IMR-90 (cell line): ENCODE results near the gene RAB37. TPM values are rescaled to one million over a fixed set of nuclear protein-coding genes. Genes with fewer than 3 reads are reported as not detected.

Experiments
- ATAC-seq: fragments of 200-7000 bp; cut with Tn5 transposase; 2 replicates; pipeline ENCODE4 v1.9.1; 2020; ENCODE audit warnings: low read depth, mild to moderate bottlenecking, moderate library complexity
- BruUV-seq: library from RNA; stranded (reverse); fragments of 400-500 nt; replicated peaks from 2 replicates; lab custom pipeline; 2021; lab: Mats Ljungman, UMichigan
- CTCF ChIA-PET: fragments of 300-600 bp; formaldehyde crosslinking; extraction: SDS; loops from one replicate; lab custom pipeline; 2021; ENCODE audit warnings: antibody characterized with exemption; lab: Yijun Ruan, JAX
- POLR2A ChIA-PET: fragments of 300-600 bp; sonication (Branson Sonifier 250); formaldehyde crosslinking; loops from one replicate; lab custom pipeline; 2022; ENCODE audit warnings: antibody characterized with exemption; ENCODE audit not compliant: unreplicated experiment; lab: Charles Lee
- DNase-seq: peaks from one replicate; pipeline ENCODE4 v3.0.0; 2013
- H2AFZ ChIP-seq: replicated peaks from 2 replicates; pipeline ENCODE3; 2013; ENCODE audit warnings: low read length, mild to moderate bottlenecking; ENCODE audit not compliant: poor library complexity
- H2AK5ac ChIP-seq: 2 replicates; pipeline ENCODE4 v1.6.1; 2013; ENCODE audit warnings: low read depth, low read length, inconsistent platforms
- H2AK9ac ChIP-seq: replicated peaks from 2 replicates; pipeline ENCODE3; 2013; ENCODE audit warnings: mild to moderate bottlenecking, low read depth, low read length, moderate library complexity; ENCODE audit not compliant: poor library complexity
- H2BK120ac ChIP-seq: 2 replicates; pipeline ENCODE4 v1.6.1; 2013; ENCODE audit warnings: low read depth, low read length, inconsistent platforms
- H2BK15ac ChIP-seq: 3 replicates; pipeline ENCODE4 v1.6.1; 2013; ENCODE audit warnings: low read depth, low read length, inconsistent platforms
- H2BK20ac ChIP-seq: 2 replicates; pipeline ENCODE4 v1.6.1; 2013; ENCODE audit warnings: low read depth, mild to moderate bottlenecking, inconsistent platforms, low read length, moderate library complexity
- H2BK5ac ChIP-seq: 2 replicates; pipeline ENCODE4 v1.6.1; 2013; ENCODE audit warnings: mild to moderate bottlenecking, low read depth, low read length, inconsistent platforms; ENCODE audit not compliant: poor library complexity, severe bottlenecking
- H3K14ac ChIP-seq: replicated peaks from 2 replicates; pipeline ENCODE4 v1.6.1; 2013; ENCODE audit warnings: low read depth, low read length, inconsistent platforms
- H3K18ac ChIP-seq: 2 replicates; pipeline ENCODE4 v1.6.1; 2013; ENCODE audit warnings: low read depth, low read length, control low read depth
- H3K23ac ChIP-seq: 2 replicates; pipeline ENCODE4 v1.6.1; 2013; ENCODE audit warnings: low read depth, low read length, inconsistent platforms
- H3K27ac ChIP-seq: 2 replicates; pipeline ENCODE4 v1.5.1; 2013; ENCODE audit warnings: mild to moderate bottlenecking, control low read depth, low read length; ENCODE audit not compliant: insufficient read depth
- H3K27me3 ChIP-seq: 2 replicates; pipeline ENCODE4 v1.6.1; 2013; ENCODE audit warnings: low read length; ENCODE audit not compliant: control insufficient read depth, insufficient read depth
- H3K36me3 ChIP-seq: 2 replicates; pipeline ENCODE4 v1.6.1; 2013; ENCODE audit warnings: low read length, mixed read lengths; ENCODE audit not compliant: control insufficient read depth, insufficient read depth
- H3K4ac ChIP-seq: 2 replicates; pipeline ENCODE4 v1.6.1; 2013; ENCODE audit warnings: low read depth, low read length, inconsistent platforms
- H3K4me1 ChIP-seq: 2 replicates; pipeline ENCODE4 v1.6.1; 2013; ENCODE audit warnings: low read length, mixed read lengths; ENCODE audit not compliant: control insufficient read depth, insufficient read depth
- H3K4me2 ChIP-seq: 2 replicates; pipeline ENCODE4 v1.6.1; 2013; ENCODE audit warnings: low read depth, mild to moderate bottlenecking, control low read depth, low read length, moderate library complexity
- H3K4me3 ChIP-seq: 2 replicates; pipeline ENCODE4 v1.5.1; 2013; ENCODE audit warnings: low read depth, mild to moderate bottlenecking, control low read depth, low read length, moderate library complexity; ENCODE audit not compliant: insufficient read depth
- H3K56ac ChIP-seq: 2 replicates; pipeline ENCODE4 v1.6.1; 2013; ENCODE audit warnings: low read length, inconsistent platforms; ENCODE audit not compliant: insufficient read depth; ENCODE audit errors: extremely low read depth
- H3K79me1 ChIP-seq, 2 experiments: 2 replicates each; pipeline ENCODE4 v1.6.1; 2013; ENCODE audit warnings: low read length in 2 of 2, inconsistent platforms in 1 of 2, low read depth in 1 of 2
- H3K9ac ChIP-seq: 2 replicates; pipeline ENCODE4 v1.6.1; 2013; ENCODE audit warnings: low read depth, low read length, control low read depth
- H3K9me1 ChIP-seq: 2 replicates; pipeline ENCODE4 v1.6.1; 2013; ENCODE audit warnings: low read length, inconsistent platforms; ENCODE audit not compliant: insufficient read depth
- H3K9me3 ChIP-seq: 2 replicates; pipeline ENCODE4 v1.6.1; 2013; ENCODE audit warnings: low read length; ENCODE audit not compliant: control insufficient read depth, insufficient read depth
- H4K20me1 ChIP-seq: 2 replicates; pipeline ENCODE4 v1.6.1; 2013; ENCODE audit warnings: low read length, inconsistent platforms; ENCODE audit not compliant: insufficient read depth
- H4K5ac ChIP-seq: 2 replicates; pipeline ENCODE4 v1.6.1; 2013; ENCODE audit warnings: mild to moderate bottlenecking, low read depth, low read length, control low read depth
- H4K8ac ChIP-seq, 2 experiments: 2 replicates each; pipeline ENCODE4 v1.6.1; 2013; ENCODE audit warnings: low read depth in 2 of 2, low read length in 2 of 2, control low read depth in 1 of 2, inconsistent platforms in 1 of 2
- H4K91ac ChIP-seq: 2 replicates; pipeline ENCODE4 v1.6.1; 2013; ENCODE audit warnings: low read depth, low read length, inconsistent platforms; ENCODE audit not compliant: insufficient read depth
- BHLHE40 ChIP-seq: fragments of 150-350 bp; IDR thresholded peaks from 2 replicates; pipeline ENCODE4 v1.6.1; 2016; ENCODE audit warnings: mild to moderate bottlenecking, low read depth, low read length
- CHD1 ChIP-seq: IDR thresholded peaks from 2 replicates; pipeline ENCODE4 v1.6.1; 2012; ENCODE audit warnings: low read depth, low read length, improper control_type of control experiment
- CTCF ChIP-seq: conservative IDR thresholded peaks from 2 replicates; pipeline ENCODE4 v1.5.1; 2012; ENCODE audit warnings: mild to moderate bottlenecking, low read depth, low read length, improper control_type of control experiment
- ELK1 ChIP-seq: fragments of 150-350 bp; IDR thresholded peaks from 2 replicates; pipeline ENCODE4 v1.6.1; 2016; ENCODE audit warnings: low read depth, mild to moderate bottlenecking, low read length, moderate library complexity, borderline replicate concordance
- MAFK ChIP-seq: IDR thresholded peaks from 2 replicates; pipeline ENCODE4 v1.6.1; 2012; ENCODE audit warnings: low read depth, low read length, improper control_type of control experiment
- MAZ ChIP-seq: IDR thresholded peaks from 2 replicates; pipeline ENCODE4 v1.6.1; 2012; ENCODE audit warnings: low read depth, mild to moderate bottlenecking, low read length, improper control_type of control experiment, moderate library complexity, borderline replicate concordance
- NFE2L2 ChIP-seq: fragments of 150-350 bp; IDR thresholded peaks from 2 replicates; pipeline ENCODE4 v1.6.1; 2016; ENCODE audit warnings: low read depth, mild to moderate bottlenecking, low read length
- POLR2A ChIP-seq: IDR thresholded peaks from 2 replicates; pipeline ENCODE4 v1.6.1; 2012; ENCODE audit warnings: mild to moderate bottlenecking, low read depth, low read length
- RAD21 ChIP-seq: IDR thresholded peaks from 2 replicates; pipeline ENCODE4 v1.6.1; 2012; ENCODE audit warnings: low read length, improper control_type of control experiment
- RCOR1 ChIP-seq: IDR thresholded peaks from 2 replicates; pipeline ENCODE4 v1.6.1; 2012; ENCODE audit warnings: mild to moderate bottlenecking, low read length, improper control_type of control experiment; ENCODE audit not compliant: insufficient replicate concordance
- SMC3 ChIP-seq: fragments of 150-350 bp; IDR thresholded peaks from 2 replicates; pipeline ENCODE4 v1.6.1; 2016; ENCODE audit warnings: low read depth, mild to moderate bottlenecking, antibody characterized with exemption, low read length, moderate library complexity
- USF2 ChIP-seq: fragments of 150-350 bp; IDR thresholded peaks from 2 replicates; pipeline ENCODE4 v1.6.1; 2017; ENCODE audit warnings: mild to moderate bottlenecking, antibody characterized with exemption, low read length, low read depth
- WGBS, 2 experiments: methylation state at CpG; one replicate each; pipeline versions ENCODE4 v1.1.5 to v1.1.7; 2013; ENCODE audit warnings: missing lambda C conversion rate in 2 of 2; ENCODE audit not compliant: insufficient read length in 1 of 2; ENCODE audit errors: extremely low coverage in 2 of 2; 5-methylcytosine and 5-hydroxymethylcytosine counted together
- dilution Hi-C: fragments of 300-500 bp; cut with HindIII; formaldehyde crosslinking; loops from one replicate; pipeline ENCODE4 v1.14.3; 2018; ENCODE audit warnings: low sequenced_read_pairs; ENCODE audit not compliant: unreplicated experiment
- in situ Hi-C: fragments of 300-500 bp; cut with MboI; formaldehyde crosslinking; loops from 3 replicates; pipeline ENCODE4 v1.14.3; 2019; ENCODE audit warnings: low sequenced_read_pairs, inconsistent platforms, mixed read lengths
- intact Hi-C: fragments of 100-400 bp; cut with micrococcal nuclease; formaldehyde crosslinking; loops from 2 replicates; pipeline ENCODE4 v1.10.0; 2022
- polyA plus RNA-seq, 3 experiments: library from polyadenylated mRNA; depleted of rRNA; stranded (reverse); fragments of >200 nt; gene quantifications; 2 replicates each; pipeline ENCODE4 v1.2.3, GENCODE V29; 2012; ENCODE audit warnings: low replicate concordance in 1 of 3
- total RNA-seq: library from RNA; depleted of rRNA; stranded (reverse); fragments of >200 nt; gene quantifications from 2 replicates; pipeline ENCODE4 v1.2.3, GENCODE V29; 2012

RAB37 gene
- total and polyA plus RNA-seq, 2 of the 4 experiments (the other 2 are of a cell fraction): 0.19 TPM; not detected in 1

GRCh38 chr17:74740641-74741387 lies 3.8 kb downstream of the RAB37 start (continued):
- no peak for TF ChIP-seq MAFK

GRCh38 chr17:74742153-74742515 lies 5.1 kb downstream of the RAB37 start:
- no peak overlapping the region for H2BK20ac ChIP-seq
- no TSS peak for BruUV-seq
- H4K8ac ChIP-seq: no peak overlapping the region
- H3K4ac ChIP-seq: 0 out of 2 replicates have a peak overlapping the region, but pooled peaks have one; percentile 42
- 0 out of 2 replicates have a peak, but pooled peaks cover 3% of the 10 kb centered on the region for H3K9me1 ChIP-seq
- H3K23ac ChIP-seq: no peak overlapping the region
- no peak overlapping the region for H3K18ac ChIP-seq
- CTCF ChIA-PET: interaction anchor here (0.6 kb wide), 1 partner anchor 53 kb away, joined by 3 read pairs; no protein-coding TSS in a partner anchor
- peaks cover 7% of the 10 kb centered on the region; the same call in 1 of the 2 replicates for H3K4me1 ChIP-seq
- TF ChIP-seq BHLHE40 (no peak), MAFK (no peak), RCOR1 (no peak), ELK1 (no peak), CHD1 (no peak), SMC3 (no peak), RAD21 (no peak), POLR2A (no peak), MAZ (no peak), CTCF (no peak), NFE2L2 (no peak), USF2 (no peak)
- H3K27ac ChIP-seq: no peak overlapping the region
- DNase-seq: peak; percentile 31
- H3K4me2 ChIP-seq: no peak overlapping the region
- 0 out of 2 replicates have a peak, but pooled peaks have one; percentile 9 for ATAC-seq
- no peak overlapping the region for H3K9ac ChIP-seq
- H3K14ac ChIP-seq: 0 out of 2 replicates have a peak overlapping the region, but pooled peaks have one; percentile 8
- WGBS, 2 experiments: no CpG with 5 or more reads among the region's 4 CpGs
- H4K91ac ChIP-seq: no peak overlapping the region; the same call in 1 of the 2 replicates
- H3K79me1 ChIP-seq: no peaks in the 10 kb centered on the region
- intact Hi-C loops: no loop called here
- H3K9me3 ChIP-seq: no peaks in the 10 kb centered on the region
- H2BK5ac ChIP-seq: no peak overlapping the region
- POLR2A ChIA-PET: no interaction called here
- peak overlapping the region; percentile 34; the same call in 1 of the 3 replicates for H2BK15ac ChIP-seq
- H2AK9ac ChIP-seq: peak overlapping the region; percentile 85
- in situ Hi-C loops: loop anchor here (5.0 to 10.0 kb wide), 2 partner anchors 125 to 213 kb away; no protein-coding TSS in a partner anchor
- H4K20me1 ChIP-seq: no peaks in the 10 kb centered on the region
- no peak overlapping the region for H2BK120ac ChIP-seq
- H2AK5ac ChIP-seq: no peak overlapping the region; the same call in 1 of the 2 replicates
- no peak overlapping the region for H3K4me3 ChIP-seq
- no peak overlapping the region for H3K56ac ChIP-seq
- H3K27me3 ChIP-seq: peaks cover 24% of the 10 kb centered on the region
- H3K36me3 ChIP-seq: no peaks in the 10 kb centered on the region
- H4K5ac ChIP-seq: no peak overlapping the region
- peak overlapping the region; percentile 73 for H2AFZ ChIP-seq
- dilution Hi-C loops: no loop called here
